ENCODE data around the gene PLXND1.
"Not testable (repeated sequence)": the region's sequence is repeated elsewhere in the genome, so short reads cannot be mapped to it uniquely, and the experiment has no call there.

PLXND1 gene

GRCh38 chr3:129606636-129607390 lies at the start of gene PLXND1:
Gene PLXND1 (minus strand): TSS chr3:129606676. CDS start chr3:129606639, 37 bp downstream.
- DNase-seq, result peak; percentile 94

GRCh38 chr3:129655291-129655700 lies 48.8 kb upstream of the PLXND1 start:
- DNase-seq, result no peak

- DNase-seq, result no peak
Observed at GRCh38 chr3:129654131-129654530, 47.7 kb upstream of the PLXND1 start.

- no peak for DNase-seq
Observed at GRCh38 chr3:129653019-129653418, 46.5 kb upstream of the PLXND1 start.

GRCh38 chr3:129651435-129652202 lies 45.1 kb upstream of the PLXND1 start:
- peak; percentile 81 for DNase-seq

GRCh38 chr3:129650256-129650872 lies 43.9 kb upstream of the PLXND1 start:
- peak; percentile 88 for DNase-seq

- DNase-seq, result no peak
Observed at GRCh38 chr3:129648391-129648790, 41.9 kb upstream of the PLXND1 start.

GRCh38 chr3:129645286-129645685 lies 38.8 kb upstream of the PLXND1 start:
- no peak for DNase-seq

GRCh38 chr3:129644836-129645235 lies 38.4 kb upstream of the PLXND1 start:
- DNase-seq, result no peak

- DNase-seq, result not testable (repeated sequence)
Observed at GRCh38 chr3:129641567-129642260, 35.2 kb upstream of the PLXND1 start.

GRCh38 chr3:129640985-129641384 lies 34.5 kb upstream of the PLXND1 start:
- not testable (repeated sequence) for DNase-seq

- DNase-seq, result no peak
Observed at GRCh38 chr3:129638481-129638880, 32.0 kb upstream of the PLXND1 start.

GRCh38 chr3:129636082-129636481 lies 29.6 kb upstream of the PLXND1 start:
- DNase-seq, result no peak

- DNase-seq, result no peak
Observed at GRCh38 chr3:129635656-129636055, 29.2 kb upstream of the PLXND1 start.

GRCh38 chr3:129633751-129634481 lies 27.4 kb upstream of the PLXND1 start:
- peak; percentile 77 for DNase-seq

GRCh38 chr3:129632977-129633376 lies 26.5 kb upstream of the PLXND1 start:
- peak; percentile 54 for DNase-seq

GRCh38 chr3:129632556-129632955 lies 26.1 kb upstream of the PLXND1 start:
- no peak for DNase-seq

- no peak for DNase-seq
Observed at GRCh38 chr3:129632056-129632455, 25.6 kb upstream of the PLXND1 start.

GRCh38 chr3:129629011-129629410 lies 22.5 kb upstream of the PLXND1 start:
- DNase-seq, result no peak

- DNase-seq, result no peak
Observed at GRCh38 chr3:129628169-129628522, 21.7 kb upstream of the PLXND1 start.

GRCh38 chr3:129627350-129628168 lies 21.1 kb upstream of the PLXND1 start:
- DNase-seq, result peak; percentile 93
